Measurements from ENCODE around the gene DBH. TPM values are rescaled to one million over a fixed set of nuclear protein-coding genes. Genes with fewer than 3 reads are reported as not detected.

The DBH gene
- total RNA-seq, 1 experiment from 2014 or later: not detected

DNA sequence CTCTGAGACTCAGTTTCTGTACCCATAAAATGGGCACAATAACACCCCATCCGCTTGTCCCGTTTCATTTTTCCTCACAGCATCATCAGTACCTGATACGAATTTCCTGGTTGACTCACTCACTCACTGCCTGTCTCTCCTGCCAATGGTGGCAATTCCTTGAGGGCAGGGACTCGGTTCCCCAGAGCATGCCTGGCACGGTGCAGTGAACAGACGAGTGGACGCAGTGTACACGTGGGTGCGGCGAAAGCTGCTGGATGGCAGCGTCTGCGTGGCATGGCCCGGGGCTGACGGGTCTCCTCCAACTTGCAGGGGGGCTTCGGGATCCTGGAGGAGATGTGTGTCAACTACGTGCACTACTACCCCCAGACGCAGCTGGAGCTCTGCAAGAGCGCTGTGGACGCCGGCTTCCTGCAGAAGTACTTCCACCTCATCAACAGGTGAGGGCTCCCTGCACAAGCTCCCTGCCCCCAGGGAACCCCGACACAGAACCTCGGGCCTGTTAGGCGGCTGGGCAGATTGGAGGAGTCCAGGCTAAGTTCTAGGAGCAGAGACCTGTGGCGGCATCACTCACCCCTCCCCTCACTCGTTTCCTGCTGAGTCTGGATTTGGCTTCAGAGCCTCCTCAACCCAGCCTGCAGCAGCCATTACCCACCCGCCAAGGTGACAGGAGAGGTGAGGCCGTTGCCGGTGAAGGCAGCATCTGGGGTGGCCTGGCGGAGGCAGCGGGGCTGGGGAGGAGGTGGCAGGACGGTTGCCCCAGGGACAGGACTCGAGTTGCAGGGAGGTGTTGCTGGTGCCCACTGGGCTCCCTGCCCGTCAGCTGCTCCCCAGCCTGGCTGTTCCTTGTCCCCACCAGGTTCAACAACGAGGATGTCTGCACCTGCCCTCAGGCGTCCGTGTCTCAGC lies 20.3 kb downstream of the DBH start (continued):
- TF ChIP-seq, protein P1, sequence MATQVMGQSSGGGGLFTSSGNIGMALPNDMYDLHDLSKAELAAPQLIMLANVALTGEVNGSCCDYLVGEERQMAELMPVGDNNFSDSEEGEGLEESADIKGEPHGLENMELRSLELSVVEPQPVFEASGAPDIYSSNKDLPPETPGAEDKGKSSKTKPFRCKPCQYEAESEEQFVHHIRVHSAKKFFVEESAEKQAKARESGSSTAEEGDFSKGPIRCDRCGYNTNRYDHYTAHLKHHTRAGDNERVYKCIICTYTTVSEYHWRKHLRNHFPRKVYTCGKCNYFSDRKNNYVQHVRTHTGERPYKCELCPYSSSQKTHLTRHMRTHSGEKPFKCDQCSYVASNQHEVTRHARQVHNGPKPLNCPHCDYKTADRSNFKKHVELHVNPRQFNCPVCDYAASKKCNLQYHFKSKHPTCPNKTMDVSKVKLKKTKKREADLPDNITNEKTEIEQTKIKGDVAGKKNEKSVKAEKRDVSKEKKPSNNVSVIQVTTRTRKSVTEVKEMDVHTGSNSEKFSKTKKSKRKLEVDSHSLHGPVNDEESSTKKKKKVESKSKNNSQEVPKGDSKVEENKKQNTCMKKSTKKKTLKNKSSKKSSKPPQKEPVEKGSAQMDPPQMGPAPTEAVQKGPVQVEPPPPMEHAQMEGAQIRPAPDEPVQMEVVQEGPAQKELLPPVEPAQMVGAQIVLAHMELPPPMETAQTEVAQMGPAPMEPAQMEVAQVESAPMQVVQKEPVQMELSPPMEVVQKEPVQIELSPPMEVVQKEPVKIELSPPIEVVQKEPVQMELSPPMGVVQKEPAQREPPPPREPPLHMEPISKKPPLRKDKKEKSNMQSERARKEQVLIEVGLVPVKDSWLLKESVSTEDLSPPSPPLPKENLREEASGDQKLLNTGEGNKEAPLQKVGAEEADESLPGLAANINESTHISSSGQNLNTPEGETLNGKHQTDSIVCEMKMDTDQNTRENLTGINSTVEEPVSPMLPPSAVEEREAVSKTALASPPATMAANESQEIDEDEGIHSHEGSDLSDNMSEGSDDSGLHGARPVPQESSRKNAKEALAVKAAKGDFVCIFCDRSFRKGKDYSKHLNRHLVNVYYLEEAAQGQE (IDR thresholded peaks at IDR 0.05; ENCODE audit: low read depth): no peak

DNA sequence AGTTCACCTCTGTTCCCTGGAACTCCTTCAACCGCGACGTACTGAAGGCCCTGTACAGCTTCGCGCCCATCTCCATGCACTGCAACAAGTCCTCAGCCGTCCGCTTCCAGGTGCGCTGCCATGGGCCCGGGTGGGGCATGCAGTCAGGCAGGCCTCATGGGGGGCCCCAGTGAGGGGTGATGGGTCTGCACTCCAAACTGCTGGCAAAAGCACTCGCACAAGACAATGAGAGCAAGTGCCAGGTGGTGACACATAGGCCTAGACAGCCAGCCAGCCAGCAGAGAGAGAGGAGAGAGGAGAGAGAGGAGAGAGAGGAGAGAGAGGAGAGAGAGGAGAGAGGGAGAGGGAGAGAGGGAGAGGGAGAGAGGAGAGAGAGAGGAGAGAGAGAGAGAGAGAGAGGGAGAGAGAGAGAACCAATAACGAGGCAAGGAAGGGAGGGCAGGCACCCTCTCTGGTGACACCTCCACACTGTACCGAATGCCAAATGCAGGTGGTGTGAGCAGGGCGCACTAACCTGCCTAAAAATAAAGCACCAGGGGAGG lies 21.0 kb downstream of the DBH start:
- no peaks in the 10 kb centered on the region for H3K27me3 ChIP-seq (ENCODE audit: insufficient read depth, low read length)
- TF ChIP-seq ZNF274 (IDR thresholded peaks at IDR 0.05; ENCODE audit: low read depth, low read length) (no peak), POLR2AphosphoS5 (IDR thresholded peaks at IDR 0.05; ENCODE audit: low read depth, low read length) (no peak), YY1 (IDR thresholded peaks at IDR 0.05; ENCODE audit: extremely low read depth, insufficient replicate concordance, low read depth, low read length) (no peak), ZFX (IDR thresholded peaks at IDR 0.05) (no peak), JUND (IDR thresholded peaks at IDR 0.05) (no peak), POLR2A (IDR thresholded peaks at IDR 0.05; ENCODE audit: borderline replicate concordance, extremely low read depth, insufficient read depth, insufficient read length) (no peak), ELF1 (IDR thresholded peaks at IDR 0.05; ENCODE audit: borderline replicate concordance, low read depth) (no peak), SP1 (IDR thresholded peaks at IDR 0.05; ENCODE audit: low read depth) (no peak), EZH2 (IDR thresholded peaks at IDR 0.05) (no peak), EZH2phosphoT487 (IDR thresholded peaks at IDR 0.05; ENCODE audit: borderline replicate concordance) (no peak), CEBPB (IDR thresholded peaks at IDR 0.05; ENCODE audit: low read depth) (no peak), SRF (IDR thresholded peaks at IDR 0.05; ENCODE audit: low read depth) (no peak)
- TF ChIP-seq, protein P2, sequence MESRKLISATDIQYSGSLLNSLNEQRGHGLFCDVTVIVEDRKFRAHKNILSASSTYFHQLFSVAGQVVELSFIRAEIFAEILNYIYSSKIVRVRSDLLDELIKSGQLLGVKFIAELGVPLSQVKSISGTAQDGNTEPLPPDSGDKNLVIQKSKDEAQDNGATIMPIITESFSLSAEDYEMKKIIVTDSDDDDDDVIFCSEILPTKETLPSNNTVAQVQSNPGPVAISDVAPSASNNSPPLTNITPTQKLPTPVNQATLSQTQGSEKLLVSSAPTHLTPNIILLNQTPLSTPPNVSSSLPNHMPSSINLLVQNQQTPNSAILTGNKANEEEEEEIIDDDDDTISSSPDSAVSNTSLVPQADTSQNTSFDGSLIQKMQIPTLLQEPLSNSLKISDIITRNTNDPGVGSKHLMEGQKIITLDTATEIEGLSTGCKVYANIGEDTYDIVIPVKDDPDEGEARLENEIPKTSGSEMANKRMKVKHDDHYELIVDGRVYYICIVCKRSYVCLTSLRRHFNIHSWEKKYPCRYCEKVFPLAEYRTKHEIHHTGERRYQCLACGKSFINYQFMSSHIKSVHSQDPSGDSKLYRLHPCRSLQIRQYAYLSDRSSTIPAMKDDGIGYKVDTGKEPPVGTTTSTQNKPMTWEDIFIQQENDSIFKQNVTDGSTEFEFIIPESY (IDR thresholded peaks at IDR 0.05; ENCODE audit: extremely low read depth, insufficient replicate concordance, low read length): no peak
- TF ChIP-seq, protein P1 (IDR thresholded peaks at IDR 0.05; ENCODE audit: low read depth): no peak

More for the DNA sequence above, 21.0 kb downstream of the DBH start:
- H3K4me1 ChIP-seq (ENCODE audit: control insufficient read depth in 1 of 2, insufficient read depth in 2 of 2, low read length in 2 of 2): peaks cover 17 to 20% of the 10 kb centered on the region in 2 experiments
- no peaks in the 10 kb centered on the region for H3K9me3 ChIP-seq (ENCODE audit: control insufficient read depth in 1 of 2, insufficient read depth in 1 of 2, low read depth in 1 of 2, low read length in 2 of 2)
- RAD21 ChIA-PET (ENCODE audit: low non-redundant PET in 1 of 2, low total read pairs in 2 of 2, uncharacterized antibody in 2 of 2, unreplicated experiment in 2 of 2): no interaction called here
- CTCF ChIA-PET: no interaction called here
- H3K4me2 ChIP-seq (ENCODE audit: low read length): no peak overlapping the region
- DNase-seq (ENCODE audit: low read depth, low spot score) (no peak), ATAC-seq (no peak)
- H4K20me1 ChIP-seq (ENCODE audit: insufficient read depth): no peaks in the 10 kb centered on the region
- intact Hi-C loops (cut with micrococcal nuclease): no loop called here
- no peaks in the 10 kb centered on the region for H3K79me2 ChIP-seq (ENCODE audit: insufficient read depth, low read length)
- H3K9ac ChIP-seq (ENCODE audit: low read length): no peak overlapping the region
- H2AFZ ChIP-seq (ENCODE audit: low read depth, low read length, poor library complexity, severe bottlenecking): no peak overlapping the region
- no peaks in the 10 kb centered on the region for H3K9me2 ChIP-seq (ENCODE audit: insufficient read depth)
- POLR2A ChIA-PET: no interaction called here
- BruUV-seq (replicated peaks): no TSS peak
- H3K36me3 ChIP-seq (ENCODE audit: control insufficient read depth in 1 of 2, insufficient read depth in 2 of 2, low read length in 2 of 2): no peaks in the 10 kb centered on the region
- no peak overlapping the region for H3K4me3 ChIP-seq (replicated peaks in 1 of 2; ENCODE audit: low read depth in 1 of 2, low read length in 2 of 2)
- H3K27ac ChIP-seq (ENCODE audit: low read depth, low read length): no peak overlapping the region
